ENCODE data around the gene UNG.

The UNG gene

DNA sequence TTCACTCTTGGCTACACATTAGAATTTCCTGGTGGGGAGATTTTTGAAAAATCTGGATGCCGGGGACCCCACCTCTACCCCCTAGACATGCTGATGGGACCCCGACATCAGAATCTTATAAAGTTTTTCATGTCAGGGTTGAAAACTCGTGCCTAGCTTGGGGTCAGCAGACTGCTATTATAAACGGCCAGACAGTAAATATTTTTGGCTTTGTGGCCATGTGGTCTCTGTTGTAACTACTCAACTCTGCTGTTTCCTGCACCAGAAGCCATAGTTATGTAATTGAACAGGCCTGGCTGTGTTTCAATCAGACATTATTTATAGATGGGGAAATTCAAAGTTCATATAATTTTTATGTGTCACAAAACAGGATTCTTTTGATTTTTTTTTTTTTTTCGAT lies 60.6 kb downstream of the UNG start:
- DNase-seq = no peak

DNA sequence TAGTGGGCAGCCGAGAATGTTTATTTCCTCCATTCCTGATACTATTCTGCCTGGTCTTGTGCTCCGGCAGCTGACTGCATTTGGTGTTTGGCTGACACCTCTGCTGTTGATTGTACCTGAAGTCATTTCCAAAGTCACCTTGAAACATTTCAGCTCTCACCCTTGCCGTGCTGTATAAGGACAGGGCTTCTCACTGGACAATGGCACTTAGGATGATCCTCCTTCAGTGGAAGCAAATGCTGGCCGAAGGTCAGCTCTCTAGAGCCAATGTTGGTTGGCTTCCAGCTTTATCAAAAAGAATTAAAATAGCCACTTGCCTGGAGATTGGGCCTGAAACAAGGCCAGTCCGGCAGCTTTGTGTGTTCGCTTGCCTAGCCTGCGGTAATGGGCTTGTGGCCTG lies 63.0 kb downstream of the UNG start:
- no peak for DNase-seq

Data from SW 1271 (cell line).